ENCODE measurements around the gene CAMTA1. TPM values are rescaled to one million over a fixed set of nuclear protein-coding genes. Genes with fewer than 3 reads are reported as not detected.
A peak's percentile ranks its signal among the peaks of the same experiment; 100 is the strongest.

CAMTA1 gene
- total RNA-seq, 3 donors from 2014 or later: 73.4 to 114 (median 82.6) TPM

- DNase-seq: no peak
- no peak for ATAC-seq
- intact Hi-C loops (cut with DNase I, micrococcal nuclease): loop anchor here in 1 of 2 donors (10.0 kb wide), 1 partner anchor 104 kb away; no protein-coding TSS in a partner anchor
These were observed 113.8 kb downstream of the CAMTA1 start for GRCh38 chr1:6898974-6899539.

GRCh38 chr1:6899621-6900020 is 114.4 kb downstream of the CAMTA1 start:
- no peak overlapping the region for H3K4me3 ChIP-seq

More at GRCh38 chr1:6898974-6899539, 113.8 kb downstream of the CAMTA1 start:
- H3K4me1 ChIP-seq (ENCODE audit: low read depth): no peaks in the 10 kb centered on the region
- TF ChIP-seq CTCF (IDR thresholded peaks at IDR 0.05): no peak
- H3K4me3 ChIP-seq: no peak overlapping the region
- H3K36me3 ChIP-seq (ENCODE audit: low read depth): no peaks in the 10 kb centered on the region
- no peaks in the 10 kb centered on the region for H3K9me3 ChIP-seq

GRCh38 chr1:6902153-6902552 is 116.9 kb downstream of the CAMTA1 start:
- Histone ChIP-seq H3K9me3 (no peaks in the 10 kb centered on the region), H3K4me1 (ENCODE audit: low read depth) (no peaks in the 10 kb centered on the region), H3K36me3 (ENCODE audit: low read depth) (no peaks in the 10 kb centered on the region), H3K4me3 (no peak overlapping the region)
- intact Hi-C loops (cut with DNase I, micrococcal nuclease): no loop called here
- ATAC-seq: no peak
- DNase-seq: no peak
- no peak for TF ChIP-seq CTCF (IDR thresholded peaks at IDR 0.05)

More at GRCh38 chr1:6899621-6900020, 114.4 kb downstream of the CAMTA1 start:
- intact Hi-C loops (cut with DNase I, micrococcal nuclease): loop anchor here in 1 of 2 donors (10.0 kb wide), 1 partner anchor 105 kb away; no protein-coding TSS in a partner anchor
- Histone ChIP-seq H3K36me3 (ENCODE audit: low read depth) (no peaks in the 10 kb centered on the region), H3K9me3 (no peaks in the 10 kb centered on the region), H3K4me1 (ENCODE audit: low read depth) (no peaks in the 10 kb centered on the region)
- DNase-seq: peak in 1 of 3 donors; percentile 53
- no peak for TF ChIP-seq CTCF (IDR thresholded peaks at IDR 0.05)
- peak; percentile 96 for ATAC-seq

GRCh38 chr1:6904476-6905170 is 119.4 kb downstream of the CAMTA1 start:
- Histone ChIP-seq H3K36me3 (ENCODE audit: low read depth) (no peaks in the 10 kb centered on the region), H3K4me1 (ENCODE audit: low read depth) (no peaks in the 10 kb centered on the region), H3K4me3 (no peak overlapping the region), H3K9me3 (no peaks in the 10 kb centered on the region)
- TF ChIP-seq CTCF (IDR thresholded peaks at IDR 0.05): no peak
- no peak for ATAC-seq
- DNase-seq: no peak
- intact Hi-C loops (cut with DNase I, micrococcal nuclease): no loop called here

GRCh38 chr1:6905331-6905730 is 120.1 kb downstream of the CAMTA1 start:
- Histone ChIP-seq H3K4me3 (no peak overlapping the region), H3K9me3 (no peaks in the 10 kb centered on the region), H3K36me3 (ENCODE audit: low read depth) (no peaks in the 10 kb centered on the region), H3K4me1 (ENCODE audit: low read depth) (no peaks in the 10 kb centered on the region)
- TF ChIP-seq CTCF (IDR thresholded peaks at IDR 0.05): no peak
- ATAC-seq (no peak), DNase-seq (no peak)
- intact Hi-C loops (cut with DNase I, micrococcal nuclease): no loop called here

All from mucosa of descending colon (tissue), 3 donors.